ENCODE data around the gene TMEM72. TPM values are rescaled to one million over a fixed set of nuclear protein-coding genes. Genes with fewer than 3 reads are reported as not detected.

Gene TMEM72
- total and polyA plus RNA-seq, 2 of the 13 experiments (the other 11 are each of a cell fraction or from before 2014, with no cell fraction given): 0.04 TPM; not detected in 1

GRCh38 chr10:44971434-44971833, 60.3 kb downstream of the TMEM72 start:
- no peak overlapping the region for H3K4me3 ChIP-seq (replicated peaks in 1 of 3; ENCODE audit: insufficient read depth in 1 of 3, low read depth in 2 of 3, low read length in 3 of 3)
- WGBS (ENCODE audit: low lambda C conversion rate): 100% methylated on average over 1 of the region's 11 CpGs
- ChIA-PET CTCF (ENCODE audit: low intra/inter-chr PET ratio, low total read pairs) (no interaction called here), POLR2A (no interaction called here)
- FAIRE-seq: no peak
- BruUV-seq (replicated peaks): no TSS peak
- in situ Hi-C loops (cut with HindIII; ENCODE audit: extremely low pct_ligation_motif_present, low pct_unique_long_range_greater_than_20kb) (loop anchor here (25.0 kb wide), 1 partner anchor 1559 kb away; the partner anchor contains the start of gene HNRNPF), intact Hi-C loops (cut with micrococcal nuclease; ENCODE audit: unreplicated experiment) (no loop called here)
- peaks cover 50% of the 10 kb centered on the region for H3K4me1 ChIP-seq (ENCODE audit: insufficient read depth, low read length)
- DNase-seq (ENCODE audit: low spot score): no peak
- peaks cover 25% of the 10 kb centered on the region for H4K20me1 ChIP-seq (ENCODE audit: insufficient read depth, low read length)
- H3K4me2 ChIP-seq (ENCODE audit: low read depth, low read length): no peak overlapping the region
- no peak overlapping the region for H2AFZ ChIP-seq (ENCODE audit: low read length)
- no peak overlapping the region for H3K9ac ChIP-seq (ENCODE audit: insufficient read depth, low read depth, low read length)
- H3K9me3 ChIP-seq (ENCODE audit: low read length): no peaks in the 10 kb centered on the region
- H3K27me3 ChIP-seq (ENCODE audit: control insufficient read depth in 1 of 2, insufficient read depth in 2 of 2, low read length in 2 of 2): no peaks in the 10 kb centered on the region
- peak; percentile 43; the same call in 1 of the 2 replicates for TF ChIP-seq RBFOX2 (IDR thresholded peaks at IDR 0.05; ENCODE audit: low read depth, low read length)
- TF ChIP-seq ZSCAN25 (CRISPR knock-in tag; IDR thresholded peaks at IDR 0.05): no peak
- H3K36me3 ChIP-seq (replicated peaks in 1 of 2; ENCODE audit: control insufficient read depth in 1 of 2, insufficient read depth in 2 of 2, low read length in 2 of 2): peaks cover 19 to 47% of the 10 kb centered on the region in 2 experiments; a peak in 4 of 5 replicates
- peaks cover 28% of the 10 kb centered on the region for H3K79me2 ChIP-seq (ENCODE audit: insufficient read depth, low read length)
- H3K27ac ChIP-seq (ENCODE audit: extremely low read length, insufficient read depth, low read length): no peak overlapping the region
- ATAC-seq: no peak

GRCh38 chr10:44971935-44972757, 61.0 kb downstream of the TMEM72 start:
- Histone ChIP-seq H4K20me1 (ENCODE audit: insufficient read depth, low read length) (peaks cover 32% of the 10 kb centered on the region), H3K79me2 (ENCODE audit: insufficient read depth, low read length) (peaks cover 28% of the 10 kb centered on the region), H3K27ac (ENCODE audit: extremely low read length, insufficient read depth, low read length) (no peak overlapping the region), H3K27me3 (ENCODE audit: control insufficient read depth in 1 of 2, insufficient read depth in 2 of 2, low read length in 2 of 2) (no peaks in the 10 kb centered on the region), H2AFZ (ENCODE audit: low read length) (no peak overlapping the region), H3K9ac (ENCODE audit: insufficient read depth, low read depth, low read length) (no peak overlapping the region), H3K4me1 (ENCODE audit: insufficient read depth, low read length) (peaks cover 50% of the 10 kb centered on the region), H3K4me2 (ENCODE audit: low read depth, low read length) (no peak overlapping the region), H3K9me3 (ENCODE audit: low read length) (no peaks in the 10 kb centered on the region), H3K36me3 (replicated peaks in 1 of 2; ENCODE audit: control insufficient read depth in 1 of 2, insufficient read depth in 2 of 2, low read length in 2 of 2) (peaks cover 19 to 54% of the 10 kb centered on the region in 2 experiments; a peak in 4 of 5 replicates), H3K4me3 (replicated peaks in 1 of 3; ENCODE audit: insufficient read depth in 1 of 3, low read depth in 2 of 3, low read length in 3 of 3) (no peak overlapping the region)
- WGBS (ENCODE audit: low lambda C conversion rate): 94% methylated on average over 11 of the region's 12 CpGs
- BruUV-seq (replicated peaks): no TSS peak
- no peak for FAIRE-seq
- DNase-seq (ENCODE audit: low spot score): no peak
- intact Hi-C loops (cut with micrococcal nuclease; ENCODE audit: unreplicated experiment): no loop called here
- ChIA-PET POLR2A (interaction anchor here (10.2 kb wide), 2 partner anchors 9 to 37 kb away, joined by 215 to 407 read pairs; partner anchors contain the start of gene RASSF4), CTCF (ENCODE audit: low intra/inter-chr PET ratio, low total read pairs) (no interaction called here)
- ATAC-seq: no peak
- in situ Hi-C loops (cut with HindIII; ENCODE audit: extremely low pct_ligation_motif_present, low pct_unique_long_range_greater_than_20kb): loop anchor here (25.0 kb wide), 1 partner anchor 1560 kb away; the partner anchor contains the start of gene HNRNPF
- TF ChIP-seq KDM5A (IDR thresholded peaks at IDR 0.05; ENCODE audit: borderline replicate concordance, low read length) (no peak), ZXDC (CRISPR knock-in tag; IDR thresholded peaks at IDR 0.05) (no peak), POLR2G (IDR thresholded peaks at IDR 0.05; ENCODE audit: low read depth, low read length) (0 out of 2 replicates have a peak, but pooled peaks have one; percentile 8), NFKBIZ (CRISPR knock-in tag; IDR thresholded peaks at IDR 0.05) (no peak), KLF6 (CRISPR knock-in tag; IDR thresholded peaks at IDR 0.05) (no peak), ATF2 (CRISPR knock-in tag; IDR thresholded peaks at IDR 0.05) (no peak), MLXIP (CRISPR knock-in tag; IDR thresholded peaks at IDR 0.05; ENCODE audit: borderline replicate concordance) (no peak)
